ENCODE measurements around the gene CPNE2. TPM values are rescaled to one million over a fixed set of nuclear protein-coding genes. Genes with fewer than 3 reads are reported as not detected.

The CPNE2 gene
- total and polyA plus RNA-seq, 8 donors = 8.7 to 55.4 (median 26.1) TPM

DNA sequence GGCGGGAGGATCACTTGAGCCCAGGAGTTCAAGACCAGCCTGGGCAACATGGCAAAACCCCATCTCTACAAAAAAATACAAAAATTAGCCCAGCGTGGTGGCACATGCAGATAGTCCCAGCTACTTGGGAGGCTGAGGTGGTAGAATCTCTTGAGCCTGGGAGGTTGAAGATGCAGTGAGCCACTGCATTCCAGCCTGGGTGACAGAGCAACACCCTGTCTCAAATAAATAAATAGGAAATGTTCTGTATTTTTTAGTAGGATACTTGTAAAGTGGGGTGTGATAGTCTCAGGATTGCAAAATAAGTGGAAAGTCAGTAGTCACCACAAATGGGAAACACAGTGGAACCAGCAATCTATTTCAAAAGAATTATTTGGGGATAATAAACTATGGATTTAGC lies 97.8 kb downstream of the CPNE2 start:
- H3K27ac ChIP-seq = no peak overlapping the region
- DNase-seq = no peak
- TF ChIP-seq POLR2AphosphoS5 (IDR thresholded peaks at IDR 0.05) = no peak
- TF ChIP-seq EP300 (IDR thresholded peaks at IDR 0.05) = no peak
- TF ChIP-seq POLR2A (IDR thresholded peaks at IDR 0.05) = no peak
- TF ChIP-seq, protein P1, sequence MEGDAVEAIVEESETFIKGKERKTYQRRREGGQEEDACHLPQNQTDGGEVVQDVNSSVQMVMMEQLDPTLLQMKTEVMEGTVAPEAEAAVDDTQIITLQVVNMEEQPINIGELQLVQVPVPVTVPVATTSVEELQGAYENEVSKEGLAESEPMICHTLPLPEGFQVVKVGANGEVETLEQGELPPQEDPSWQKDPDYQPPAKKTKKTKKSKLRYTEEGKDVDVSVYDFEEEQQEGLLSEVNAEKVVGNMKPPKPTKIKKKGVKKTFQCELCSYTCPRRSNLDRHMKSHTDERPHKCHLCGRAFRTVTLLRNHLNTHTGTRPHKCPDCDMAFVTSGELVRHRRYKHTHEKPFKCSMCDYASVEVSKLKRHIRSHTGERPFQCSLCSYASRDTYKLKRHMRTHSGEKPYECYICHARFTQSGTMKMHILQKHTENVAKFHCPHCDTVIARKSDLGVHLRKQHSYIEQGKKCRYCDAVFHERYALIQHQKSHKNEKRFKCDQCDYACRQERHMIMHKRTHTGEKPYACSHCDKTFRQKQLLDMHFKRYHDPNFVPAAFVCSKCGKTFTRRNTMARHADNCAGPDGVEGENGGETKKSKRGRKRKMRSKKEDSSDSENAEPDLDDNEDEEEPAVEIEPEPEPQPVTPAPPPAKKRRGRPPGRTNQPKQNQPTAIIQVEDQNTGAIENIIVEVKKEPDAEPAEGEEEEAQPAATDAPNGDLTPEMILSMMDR (IDR thresholded peaks at IDR 0.05) = no peak
- peaks cover 29 to 85% (median 66%) of the 10 kb centered on the region in 4 donors for H3K4me1 ChIP-seq
- H3K27me3 ChIP-seq = no peaks in the 10 kb centered on the region
- WGBS, 5 donors = 94 to 100% (median 98%) methylated on average over 2 of the region's 2 CpGs
- intact Hi-C loops (cut with DNase I; ENCODE audit: low total_unique reads) = no loop called here
- no peaks in the 10 kb centered on the region for H3K9me3 ChIP-seq
- no peaks in the 10 kb centered on the region for H3K36me3 ChIP-seq
- H3K4me3 ChIP-seq = no peak overlapping the region

DNA sequence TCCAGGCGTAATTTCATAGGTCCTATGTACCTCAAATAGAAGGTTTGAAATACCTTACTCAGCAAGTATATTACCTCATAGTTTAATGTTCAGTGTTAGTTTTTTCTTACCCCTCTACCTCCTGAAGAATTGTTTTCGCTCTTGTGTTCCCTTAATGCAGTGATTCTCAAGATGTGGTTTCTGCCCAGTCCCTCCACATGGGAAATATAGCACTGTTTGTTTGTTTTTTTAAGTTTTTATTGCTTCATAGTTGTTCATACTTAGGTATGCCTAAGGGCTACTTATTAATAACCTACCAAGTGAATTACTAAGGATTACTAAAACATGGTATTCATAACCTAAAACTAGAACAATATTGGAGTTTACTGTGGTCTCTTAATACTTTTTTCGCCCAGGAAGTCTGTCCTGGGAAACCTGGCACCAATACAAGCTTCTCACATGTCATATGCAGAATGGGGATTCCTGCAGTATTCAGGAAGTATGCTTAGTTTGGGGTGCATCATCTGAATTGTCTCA lies 98.7 kb downstream of the CPNE2 start:
- TF ChIP-seq, protein P1 (IDR thresholded peaks at IDR 0.05) = no peak
- TF ChIP-seq EP300 (IDR thresholded peaks at IDR 0.05) (no peak), POLR2AphosphoS5 (IDR thresholded peaks at IDR 0.05) (no peak), POLR2A (IDR thresholded peaks at IDR 0.05) (no peak)
- peaks cover 26 to 88% (median 68%) of the 10 kb centered on the region in 4 donors for H3K4me1 ChIP-seq
- WGBS, 5 donors = 32 to 66% (median 42%) methylated on average over 3 of the region's 3 CpGs

DNA sequence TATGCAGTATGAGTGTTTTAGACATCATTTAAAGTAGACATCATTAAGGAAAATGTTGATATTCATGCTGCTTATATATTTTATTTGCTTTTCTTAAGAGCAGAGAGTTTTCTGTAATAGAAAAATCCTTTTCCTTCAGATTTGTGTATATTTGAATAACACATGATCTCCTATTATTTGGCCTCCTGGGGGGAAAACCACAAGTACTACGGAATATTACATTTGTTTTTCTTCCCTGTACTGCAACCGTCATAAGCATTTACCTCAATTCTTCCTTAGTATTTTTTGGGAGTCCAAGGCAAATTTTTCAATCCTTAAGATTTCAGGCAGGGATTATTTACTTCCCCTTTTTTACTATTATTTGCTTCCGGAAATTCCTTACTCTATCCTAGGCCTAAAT lies 99.8 kb downstream of the CPNE2 start:
- Histone ChIP-seq H3K4me1 (peaks cover 25 to 95% (median 72%) of the 10 kb centered on the region in 4 donors), H3K36me3 (no peaks in the 10 kb centered on the region), H3K9me3 (no peaks in the 10 kb centered on the region), H3K27me3 (no peaks in the 10 kb centered on the region), H3K4me3 (no peak overlapping the region), H3K27ac (no peak overlapping the region)
- 68 to 78% (median 75%) methylated on average over 3 of the region's 3 CpGs for WGBS, 5 donors
- no peak for DNase-seq
- intact Hi-C loops (cut with DNase I; ENCODE audit: low total_unique reads) = no loop called here
- TF ChIP-seq POLR2AphosphoS5 (IDR thresholded peaks at IDR 0.05) = no peak
- TF ChIP-seq, protein P1 (IDR thresholded peaks at IDR 0.05) = no peak
- no peak for TF ChIP-seq POLR2A (IDR thresholded peaks at IDR 0.05)
- no peak for TF ChIP-seq EP300 (IDR thresholded peaks at IDR 0.05)

More for the DNA sequence above, 98.7 kb downstream of the CPNE2 start:
- H3K27ac ChIP-seq = no peak overlapping the region
- no peak for DNase-seq
- H3K36me3 ChIP-seq = no peaks in the 10 kb centered on the region
- H3K4me3 ChIP-seq = no peak overlapping the region
- intact Hi-C loops (cut with DNase I; ENCODE audit: low total_unique reads) = no loop called here
- H3K27me3 ChIP-seq = no peaks in the 10 kb centered on the region
- no peaks in the 10 kb centered on the region for H3K9me3 ChIP-seq

DNA sequence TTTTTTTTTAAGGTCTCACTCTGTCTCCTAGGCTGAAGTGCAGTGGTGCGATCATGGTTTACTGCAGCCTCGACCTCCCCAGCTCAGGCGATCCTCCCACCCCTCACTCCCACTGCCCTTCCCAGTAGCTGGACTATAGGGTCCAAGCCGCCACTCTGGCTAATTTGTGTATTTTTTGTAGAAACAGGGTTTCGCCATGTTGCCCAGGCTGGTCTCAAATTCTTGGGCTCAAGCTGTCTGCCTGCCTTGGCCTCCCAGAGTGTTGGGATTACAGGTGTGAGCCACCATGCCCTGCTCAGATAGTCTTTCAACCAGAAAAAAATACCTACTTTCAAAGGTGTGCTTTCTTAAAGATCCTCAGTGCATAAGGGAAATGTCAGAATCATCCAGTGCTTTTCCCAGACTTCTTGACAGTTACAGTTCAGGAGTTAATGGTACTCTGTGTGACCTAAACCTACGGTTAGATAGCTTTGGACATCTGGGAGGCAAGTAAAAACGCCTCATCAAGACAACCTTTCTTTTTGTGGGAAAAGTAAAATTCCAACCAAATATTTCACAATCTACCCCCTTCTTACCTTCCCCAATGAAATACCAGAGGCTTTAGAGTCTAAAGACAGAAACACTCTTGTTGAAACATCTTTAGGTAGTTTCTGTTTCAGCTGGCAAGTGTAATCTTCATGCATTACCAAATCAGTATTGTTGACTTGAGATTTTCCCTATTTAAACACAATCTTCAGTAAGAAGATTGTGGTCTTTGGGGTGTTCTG lies 100.5 kb downstream of the CPNE2 start:
- Histone ChIP-seq H3K36me3 (no peaks in the 10 kb centered on the region), H3K27me3 (no peaks in the 10 kb centered on the region), H3K4me3 (no peak overlapping the region), H3K4me1 (peaks cover 18 to 92% (median 67%) of the 10 kb centered on the region in 4 donors), H3K27ac (peak overlapping the region in 2 of 5 donors; percentile 4 to 23), H3K9me3 (no peaks in the 10 kb centered on the region)
- TF ChIP-seq POLR2A (IDR thresholded peaks at IDR 0.05) (no peak), POLR2AphosphoS5 (IDR thresholded peaks at IDR 0.05) (no peak), EP300 (IDR thresholded peaks at IDR 0.05) (no peak)
- TF ChIP-seq, protein P1 (IDR thresholded peaks at IDR 0.05) = no peak
- WGBS, 5 donors = 74 to 85% (median 78%) methylated on average over 7 of the region's 7 CpGs
- intact Hi-C loops (cut with DNase I; ENCODE audit: low total_unique reads) = no loop called here
- no peak for DNase-seq
